NCI-H2227 treated with DMSO at 0.1 percent for 48 hours (cell line): ENCODE measurements around the gene GPR156.
"Not testable (repeated sequence)": the region's sequence is repeated elsewhere in the genome, so short reads cannot be mapped to it uniquely, and the experiment has no call there.

Experiments
- DNase-seq: peaks from one replicate; lab custom pipeline; 2025; lab: John Stamatoyannopoulos, UW

The GPR156 gene

DNA sequence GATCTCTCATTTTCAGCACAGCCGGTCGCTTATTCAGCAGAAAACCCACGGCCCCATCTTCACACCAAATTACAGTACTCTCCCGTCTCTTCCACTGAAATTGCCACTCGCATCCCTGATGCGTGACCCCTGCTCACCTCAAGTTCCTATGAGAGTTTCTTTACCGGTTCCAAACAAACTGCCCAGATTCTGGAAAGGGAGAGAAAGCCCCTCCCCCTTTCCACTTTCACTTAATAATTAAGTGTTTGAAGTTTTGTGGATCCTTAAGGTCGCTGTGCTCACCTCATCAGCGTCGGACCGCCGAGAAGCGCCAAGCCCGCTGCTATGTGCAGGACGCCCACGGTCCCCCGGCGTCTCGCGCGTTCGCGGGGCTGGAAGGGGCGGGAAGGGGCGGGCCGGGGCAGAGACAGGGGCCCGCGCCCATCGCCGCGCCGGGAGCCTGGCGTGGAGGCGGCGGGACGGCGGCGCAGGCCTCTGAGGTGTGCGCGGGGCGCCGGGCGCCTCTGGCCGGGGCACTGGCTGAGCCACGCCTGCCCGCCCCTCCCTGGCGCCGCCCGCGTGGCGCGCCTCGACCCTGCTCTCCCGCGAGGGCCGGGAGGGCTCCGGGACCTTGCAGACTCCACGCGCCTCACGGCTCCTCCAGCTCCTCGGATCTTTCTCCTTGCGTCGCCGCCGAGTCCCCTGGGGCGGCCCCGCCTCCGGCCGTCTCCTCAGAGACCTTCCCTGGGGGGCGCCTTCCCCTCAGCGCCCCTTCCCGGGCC lies at the start of gene GPR156:
GPR156 (minus strand) TSS at position 476 of the 761 bp plus-strand sequence. CDS start 41,124 bp downstream, outside the sequence.
- peak; percentile 14 for DNase-seq

DNA sequence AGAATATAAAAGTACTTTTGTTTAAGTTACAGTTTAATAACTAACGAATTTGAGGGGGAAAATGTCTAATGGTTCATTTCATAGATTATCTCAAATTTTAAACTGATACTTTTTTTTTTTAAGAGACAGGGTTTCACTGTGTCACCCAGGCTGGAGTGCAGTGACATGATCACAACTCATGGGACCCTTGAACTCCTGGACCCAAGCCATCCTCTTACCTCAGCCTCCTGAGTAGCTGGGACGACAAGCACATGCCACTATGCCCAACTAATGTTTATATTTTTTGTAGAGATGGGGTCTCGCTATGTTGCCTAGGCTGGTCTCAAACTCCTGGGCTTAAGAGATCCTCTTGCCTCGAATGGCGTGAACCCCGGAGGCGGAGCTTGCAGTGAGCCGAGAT lies 47.6 kb upstream of the GPR156 start:
- no peak for DNase-seq

DNA sequence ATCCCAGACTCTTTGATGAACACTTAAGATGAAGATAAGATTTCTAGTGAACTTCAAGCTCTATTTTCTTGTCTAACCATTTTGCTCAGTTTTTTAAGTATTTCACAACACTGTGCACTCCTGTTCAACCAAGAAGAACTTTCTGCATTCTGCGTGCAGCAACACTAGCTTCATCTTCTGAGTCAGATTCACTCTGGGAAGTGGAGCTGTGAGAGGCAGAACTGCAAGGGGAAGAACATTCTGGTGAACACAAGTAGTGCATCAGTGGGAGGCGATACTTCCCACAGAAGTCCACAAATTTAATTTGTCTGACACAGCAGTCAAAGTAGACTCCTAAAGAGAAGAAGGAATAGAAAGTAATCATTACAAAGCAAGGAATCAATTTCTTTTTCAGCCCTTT lies 46.1 kb upstream of the GPR156 start:
- no peak for DNase-seq

DNA sequence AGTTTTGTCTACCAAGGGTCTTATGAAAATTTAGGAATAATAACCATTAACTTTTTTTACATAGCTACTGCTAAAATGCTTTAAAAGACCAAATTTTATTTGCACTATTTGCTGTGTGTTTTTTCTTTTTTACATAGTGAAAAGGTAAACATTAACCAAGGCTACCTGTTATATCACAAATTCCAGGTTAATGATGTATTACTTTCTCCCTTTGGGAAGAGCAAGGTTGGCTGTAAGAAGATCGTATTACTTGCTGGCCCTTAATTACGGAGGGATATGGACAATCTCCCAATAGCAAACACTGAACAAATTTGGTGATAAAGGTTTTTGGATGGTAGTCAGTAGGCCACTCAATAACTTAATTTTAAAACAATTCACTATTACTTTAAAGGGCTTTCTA lies 41.8 kb upstream of the GPR156 start:
- no peak for DNase-seq

- no peak for DNase-seq
Observed at GRCh38 chr3:120324190-120324589, 39.2 kb upstream of the GPR156 start.

- not testable (repeated sequence) for DNase-seq
Observed at GRCh38 chr3:120323761-120324160, 38.7 kb upstream of the GPR156 start.

DNA sequence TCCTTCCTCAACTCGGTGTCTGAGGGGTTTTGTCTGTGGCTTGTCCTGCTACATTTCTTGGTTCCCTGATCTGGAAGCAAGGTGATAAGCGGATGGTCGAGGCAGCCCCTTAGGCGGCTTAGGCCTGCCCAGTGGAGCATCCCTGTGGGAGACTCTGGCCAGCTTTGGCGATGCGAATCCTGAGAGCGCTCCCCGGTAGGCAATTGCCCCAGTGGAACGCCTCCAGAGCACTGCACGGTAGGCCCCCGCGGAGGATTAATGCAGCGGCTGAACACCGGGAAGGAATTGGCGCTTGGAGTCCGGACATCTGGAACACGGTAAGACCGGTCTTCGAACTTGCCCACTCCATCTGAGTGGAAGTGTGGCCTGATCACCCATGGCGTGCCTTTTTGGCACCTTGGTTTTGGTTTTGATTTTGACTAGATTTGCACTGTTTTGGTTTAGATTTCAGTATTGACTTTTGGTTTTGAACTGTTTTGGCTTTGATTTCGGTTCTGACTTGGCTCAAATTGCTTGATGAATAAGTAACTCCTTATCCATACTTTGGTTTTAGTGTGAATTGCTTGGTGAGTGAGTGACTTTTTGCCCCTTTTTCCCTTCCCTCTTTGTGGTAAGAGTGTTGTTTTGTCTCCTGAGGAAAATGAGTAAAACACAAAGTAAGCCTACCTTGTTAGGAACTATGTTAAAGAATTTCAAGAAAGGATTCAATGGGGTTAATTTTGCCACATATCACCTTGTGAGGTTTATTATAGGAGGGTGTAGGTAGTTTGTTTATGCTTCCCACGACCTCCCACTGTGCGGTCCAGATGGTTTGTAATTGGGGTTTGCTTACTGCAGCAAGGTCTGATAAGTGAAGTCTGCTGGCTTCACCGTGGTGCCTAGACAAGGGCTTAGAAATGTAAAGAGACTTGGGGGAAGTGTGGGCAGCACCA lies 27.1 kb upstream of the GPR156 start:
- no peak for DNase-seq

- DNase-seq: no peak
Observed at GRCh38 chr3:120306519-120307455, 21.8 kb upstream of the GPR156 start.

DNA sequence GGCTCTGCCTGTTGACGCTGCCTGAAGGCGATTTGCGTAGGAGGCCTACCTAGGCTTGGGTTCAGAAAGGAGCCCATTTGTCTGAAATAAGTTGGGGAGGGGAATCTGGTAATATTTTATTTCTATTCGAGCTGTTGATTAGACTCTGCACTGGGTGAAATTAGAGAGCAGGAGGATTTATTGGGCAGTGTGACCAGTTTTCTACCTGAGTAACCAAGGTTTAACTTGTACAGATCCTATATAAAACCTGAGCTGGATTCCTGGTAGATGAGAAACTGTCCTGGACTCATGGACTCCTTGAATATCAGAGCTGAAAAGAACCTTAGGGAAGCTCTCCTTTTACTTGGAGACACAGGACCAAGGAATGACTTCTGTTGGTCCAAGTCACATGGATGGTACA lies 19.6 kb upstream of the GPR156 start:
- DNase-seq: no peak

DNA sequence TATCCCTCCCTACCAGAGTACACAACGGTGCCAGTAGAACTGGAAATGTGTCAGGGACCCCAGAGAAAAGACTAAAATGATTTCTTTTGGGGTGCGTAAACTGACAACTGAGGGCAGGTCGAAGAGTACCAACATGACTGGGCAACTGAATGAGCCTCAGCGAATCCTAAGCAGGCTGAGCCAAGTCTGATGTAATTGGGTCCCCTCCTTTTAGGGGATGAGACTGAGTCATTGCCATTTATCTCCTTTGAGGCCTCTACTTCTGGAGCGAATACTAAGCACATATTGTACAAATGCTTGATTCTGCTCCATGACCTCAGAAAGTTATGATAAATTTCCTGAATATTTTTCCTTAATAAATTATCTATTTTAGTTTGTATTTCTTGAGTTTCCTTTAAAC lies 17.3 kb upstream of the GPR156 start:
- no peak for DNase-seq

DNA sequence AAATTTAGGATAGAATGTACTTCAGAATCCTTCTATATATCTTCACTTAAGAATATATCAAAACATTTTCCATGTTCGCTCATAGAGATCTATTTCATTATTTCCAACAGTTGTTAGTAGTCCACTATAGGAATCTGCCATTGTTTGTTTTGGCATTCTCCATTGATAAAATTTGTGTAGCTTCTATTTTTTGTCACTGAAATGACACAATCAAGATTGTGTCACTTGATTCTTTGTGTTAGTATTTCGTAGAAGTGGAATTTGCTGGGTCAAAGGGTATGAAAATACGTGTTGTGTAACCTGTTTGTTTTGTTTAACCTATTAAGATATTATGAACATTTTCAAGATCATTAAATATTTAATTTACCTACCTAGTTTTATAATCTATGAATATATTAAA lies 15.9 kb upstream of the GPR156 start:
- no peak for DNase-seq

- no peak for DNase-seq
Observed at GRCh38 chr3:120299403-120299802, 14.4 kb upstream of the GPR156 start.

GRCh38 chr3:120298996-120299395 lies 14.0 kb upstream of the GPR156 start:
- no peak for DNase-seq

DNA sequence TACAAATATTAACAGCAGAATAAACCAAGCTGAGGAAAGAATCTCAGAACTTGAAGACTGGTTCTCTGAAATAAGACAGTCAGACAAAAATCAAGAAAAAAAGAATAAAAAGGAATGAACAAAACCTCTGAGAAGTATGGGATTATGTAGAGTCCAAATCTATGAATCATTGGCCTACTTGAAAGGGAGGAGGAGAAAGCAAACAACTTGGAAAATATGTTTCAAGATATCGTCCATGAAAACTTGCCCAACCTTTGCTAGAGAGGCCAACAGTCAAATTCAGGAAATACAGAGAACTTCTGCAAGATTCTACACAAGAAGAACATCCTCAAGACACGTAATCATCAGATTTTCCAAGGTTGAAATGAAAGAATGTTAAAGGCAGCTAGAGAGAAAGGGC lies 6.5 kb upstream of the GPR156 start:
- not testable (repeated sequence) for DNase-seq

DNA sequence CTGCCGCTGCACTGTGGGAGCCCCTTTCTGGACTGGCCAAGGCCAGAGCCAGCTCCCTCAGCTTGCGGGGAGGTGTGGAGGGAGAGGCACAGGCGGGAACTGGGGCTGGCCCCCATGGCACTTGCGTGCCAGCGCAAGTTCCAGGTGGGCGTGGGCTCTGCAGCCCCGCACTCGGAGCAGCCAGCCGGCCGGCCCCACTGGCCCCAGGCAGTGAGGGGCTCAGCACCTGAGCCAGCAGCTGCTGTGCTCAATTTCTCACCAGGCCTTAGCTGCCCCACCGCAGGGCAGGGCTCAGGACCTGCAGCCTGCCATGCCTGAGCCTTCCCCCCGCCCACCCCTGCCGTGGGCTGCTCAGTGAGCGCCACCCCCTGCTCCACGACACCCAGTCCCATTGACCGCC lies 4.6 kb upstream of the GPR156 start:
- no peak for DNase-seq

DNA sequence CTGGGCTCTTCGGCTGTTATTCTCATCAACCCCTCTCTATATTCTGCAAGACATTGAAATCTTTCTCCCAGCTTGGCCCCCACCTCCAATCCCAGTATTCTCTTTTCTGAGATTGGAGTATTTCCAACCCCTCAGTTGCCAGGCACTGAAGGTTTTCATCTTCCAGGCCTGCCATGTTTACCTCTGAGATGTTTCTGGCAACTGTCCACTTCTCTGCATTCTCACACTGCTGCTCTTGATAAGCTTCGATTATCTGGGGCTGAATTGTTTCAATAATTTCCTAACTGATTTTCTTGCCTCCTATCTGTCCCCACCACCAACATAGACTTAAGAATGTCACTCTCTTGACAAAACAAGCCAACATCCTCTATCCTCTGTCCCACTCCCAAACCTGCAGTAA lies 1.4 kb upstream of the GPR156 start:
- no peak for DNase-seq

- no peak for DNase-seq
Observed at GRCh38 chr3:120285508-120285841, 453 bp upstream of the GPR156 start.

DNA sequence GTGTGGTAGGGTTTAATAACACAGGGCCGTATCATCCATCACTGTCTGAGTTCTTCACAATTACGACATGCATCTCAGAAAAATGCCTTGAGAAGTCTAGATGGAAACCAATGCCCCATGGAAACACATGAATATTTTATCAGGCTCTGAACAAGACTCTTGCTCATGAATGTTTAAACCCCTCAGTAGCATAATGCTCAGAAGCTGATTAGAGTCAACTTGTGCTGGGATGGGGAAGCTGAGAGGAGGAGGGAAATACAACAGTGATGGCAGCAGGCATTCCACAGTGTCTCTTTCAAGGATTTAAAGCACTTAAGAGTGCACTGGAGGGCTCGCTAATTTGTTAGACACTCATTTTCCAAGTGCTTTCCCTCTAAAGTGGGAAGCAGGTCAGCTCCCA lies 3.8 kb downstream of the GPR156 start:
- no peak for DNase-seq

DNA sequence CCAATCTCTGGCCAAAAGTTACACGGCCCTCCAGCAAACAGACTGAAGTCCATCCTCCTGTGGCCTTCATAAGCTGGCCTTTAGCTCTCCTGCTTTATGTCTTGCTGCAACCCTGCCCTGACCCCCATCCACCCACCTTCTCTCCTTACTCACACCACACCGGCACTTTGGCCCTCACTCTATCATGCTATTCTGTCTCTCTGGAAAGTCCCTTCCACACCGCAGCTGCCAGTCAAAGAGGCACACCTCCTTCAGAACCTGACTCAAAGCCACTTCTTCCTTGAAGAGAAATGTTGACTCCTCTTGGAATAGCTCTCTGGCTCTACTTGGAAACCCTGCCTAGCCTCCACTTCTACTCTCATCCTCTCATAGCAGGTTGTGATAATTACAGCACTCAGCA lies 4.5 kb downstream of the GPR156 start:
- DNase-seq: no peak

DNA sequence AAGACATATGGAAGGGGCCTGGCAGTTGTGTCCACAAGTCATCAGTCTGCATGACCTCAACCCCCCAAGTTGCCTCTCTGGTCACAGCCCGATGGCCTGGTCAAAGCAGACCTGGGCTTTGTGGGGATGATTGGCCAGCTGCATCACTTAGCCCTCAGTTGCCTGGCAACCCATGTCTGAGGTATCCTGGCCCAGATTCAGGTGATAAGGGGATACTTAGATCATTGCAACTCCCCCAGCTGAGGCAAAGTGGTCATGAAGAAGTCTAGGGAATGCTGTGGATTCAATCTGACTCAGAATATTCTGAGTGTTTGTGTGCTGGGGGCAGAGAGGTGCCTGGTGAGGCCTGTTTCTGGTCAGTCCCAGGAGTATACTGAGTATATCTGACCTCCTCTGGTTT lies 5.0 kb downstream of the GPR156 start:
- DNase-seq: no peak

GRCh38 chr3:120276767-120277166 lies 8.3 kb downstream of the GPR156 start:
- no peak for DNase-seq

- no peak for DNase-seq
Observed at GRCh38 chr3:120275618-120276017, 9.4 kb downstream of the GPR156 start.
